K562 (cell line): Measurements from ENCODE around the gene ALKBH8.

Experiments used
- CREBBP ChIP-seq: IDR thresholded peaks from one replicate; pipeline ENCODE4 v1.6.1; 2012; ENCODE audit warnings: low read depth, mild to moderate bottlenecking, control low read depth, inconsistent platforms, low read length
- ELF4 ChIP-seq: fragments of 450-650 bp; formaldehyde crosslinking; IDR thresholded peaks from 2 replicates; pipeline ENCODE4 v1.4.0; 2022; ENCODE audit warnings: missing genetic modification characterization
- FOXM1 ChIP-seq, 2 experiments: fragments of 450-650 bp in 1 of 2; sonication (generic) in 1 of 2; formaldehyde crosslinking in 1 of 2; IDR thresholded peaks; 2 replicates each; pipeline versions ENCODE4 v1.6.1 to v1.9.0; 2017 to 2022; ENCODE audit warnings: low read depth in 2 of 2, mild to moderate bottlenecking in 2 of 2, missing genetic modification reagents in 1 of 2, moderate library complexity in 1 of 2
- HNRNPLL ChIP-seq: fragments of 200-400 bp; formaldehyde crosslinking; IDR thresholded peaks from 2 replicates; pipeline ENCODE4 v1.6.1; 2017; ENCODE audit warnings: low read length, low read depth, mild to moderate bottlenecking; ENCODE audit not compliant: poor library complexity, severe bottlenecking
- KHSRP ChIP-seq: fragments of 450-650 bp; IDR thresholded peaks from 2 replicates; pipeline ENCODE4 v1.6.1; 2017
- MEF2D ChIP-seq: conservative IDR thresholded peaks from 2 replicates; pipeline ENCODE4 v1.6.1; 2016; ENCODE audit warnings: low read depth, missing genetic modification characterization, missing compliant biosample characterization
- SMAD4 ChIP-seq: fragments of 250-450 bp; sonication (Bioruptor Pico); conservative IDR thresholded peaks from 2 replicates; pipeline ENCODE4 v1.8.0; 2021; ENCODE audit warnings: inconsistent platforms, mild to moderate bottlenecking, moderate library complexity
- TCF7 ChIP-seq: sonication (generic); IDR thresholded peaks from 2 replicates; pipeline ENCODE4 v1.6.1; 2016; ENCODE audit warnings: antibody characterized with exemption, borderline replicate concordance
- ZBTB1 ChIP-seq: sonication (generic); formaldehyde crosslinking; IDR thresholded peaks from 2 replicates; pipeline ENCODE4 v1.8.1; 2023; ENCODE audit warnings: missing genetic modification reagents, low read depth, mild to moderate bottlenecking, borderline replicate concordance
- TF ChIP-seq, protein P1 (sequence below), 3 experiments: IDR thresholded peaks in 2 of 3; conservative IDR thresholded peaks in 1 of 3; 2 replicates each; pipeline ENCODE4 v1.5.1; 2011 to 2012; ENCODE audit warnings: low read length in 3 of 3, mild to moderate bottlenecking in 3 of 3, control low read depth in 2 of 3, improper control_type of control experiment in 1 of 3, inconsistent platforms in 1 of 3, low read depth in 1 of 3, mixed read lengths in 1 of 3, moderate library complexity in 1 of 3; ENCODE audit not compliant: insufficient read depth in 2 of 3
- TF ChIP-seq, protein P2 (sequence below): sonication (generic); IDR thresholded peaks from 2 replicates; pipeline ENCODE4 v1.6.1; 2016

DNA sequence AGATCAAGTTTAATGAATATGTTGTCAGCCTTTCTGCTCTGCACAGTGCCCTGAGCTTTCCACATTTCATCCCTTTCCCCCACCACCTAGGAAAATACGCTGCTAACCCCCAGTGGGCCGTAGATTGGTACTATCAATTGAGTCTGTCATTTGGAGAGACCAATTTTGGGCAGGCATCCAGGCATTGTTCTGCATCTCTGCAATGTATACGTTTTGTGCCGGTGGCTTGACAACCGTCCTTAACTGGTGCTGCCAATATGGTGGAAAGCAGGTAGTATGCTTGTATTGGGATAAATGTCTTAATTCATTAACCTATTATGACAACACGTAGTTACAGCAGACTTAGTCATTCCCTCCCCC is 26.7 kb upstream of the ALKBH8 start:
- TF ChIP-seq, protein P1, sequence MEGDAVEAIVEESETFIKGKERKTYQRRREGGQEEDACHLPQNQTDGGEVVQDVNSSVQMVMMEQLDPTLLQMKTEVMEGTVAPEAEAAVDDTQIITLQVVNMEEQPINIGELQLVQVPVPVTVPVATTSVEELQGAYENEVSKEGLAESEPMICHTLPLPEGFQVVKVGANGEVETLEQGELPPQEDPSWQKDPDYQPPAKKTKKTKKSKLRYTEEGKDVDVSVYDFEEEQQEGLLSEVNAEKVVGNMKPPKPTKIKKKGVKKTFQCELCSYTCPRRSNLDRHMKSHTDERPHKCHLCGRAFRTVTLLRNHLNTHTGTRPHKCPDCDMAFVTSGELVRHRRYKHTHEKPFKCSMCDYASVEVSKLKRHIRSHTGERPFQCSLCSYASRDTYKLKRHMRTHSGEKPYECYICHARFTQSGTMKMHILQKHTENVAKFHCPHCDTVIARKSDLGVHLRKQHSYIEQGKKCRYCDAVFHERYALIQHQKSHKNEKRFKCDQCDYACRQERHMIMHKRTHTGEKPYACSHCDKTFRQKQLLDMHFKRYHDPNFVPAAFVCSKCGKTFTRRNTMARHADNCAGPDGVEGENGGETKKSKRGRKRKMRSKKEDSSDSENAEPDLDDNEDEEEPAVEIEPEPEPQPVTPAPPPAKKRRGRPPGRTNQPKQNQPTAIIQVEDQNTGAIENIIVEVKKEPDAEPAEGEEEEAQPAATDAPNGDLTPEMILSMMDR (IDR thresholded peaks at IDR 0.05 in 2 of 3, conservative IDR thresholded peaks at IDR 0.05 in 1 of 3; ENCODE audit: insufficient read depth in 2 of 3, low read depth in 1 of 3, low read length in 3 of 3), result no peak
- TF ChIP-seq ELF4 (CRISPR knock-in tag) (no peak), MEF2D (tag) (no peak), FOXM1 (IDR thresholded peaks at IDR 0.05; ENCODE audit: low read depth) (no peak), FOXM1 (CRISPR knock-in tag; IDR thresholded peaks at IDR 0.05; ENCODE audit: low read depth) (no peak), KHSRP (no peak), CREBBP (no peak), HNRNPLL (no peak), TCF7 (no peak), ZBTB1 (CRISPR knock-in tag) (no peak), SMAD4 (no peak)
- TF ChIP-seq, protein P2, sequence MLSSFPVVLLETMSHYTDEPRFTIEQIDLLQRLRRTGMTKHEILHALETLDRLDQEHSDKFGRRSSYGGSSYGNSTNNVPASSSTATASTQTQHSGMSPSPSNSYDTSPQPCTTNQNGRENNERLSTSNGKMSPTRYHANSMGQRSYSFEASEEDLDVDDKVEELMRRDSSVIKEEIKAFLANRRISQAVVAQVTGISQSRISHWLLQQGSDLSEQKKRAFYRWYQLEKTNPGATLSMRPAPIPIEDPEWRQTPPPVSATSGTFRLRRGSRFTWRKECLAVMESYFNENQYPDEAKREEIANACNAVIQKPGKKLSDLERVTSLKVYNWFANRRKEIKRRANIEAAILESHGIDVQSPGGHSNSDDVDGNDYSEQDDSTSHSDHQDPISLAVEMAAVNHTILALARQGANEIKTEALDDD, result no peak
